Naive B cell (primary cell): ENCODE results near the gene CCDC30. TPM values are rescaled to one million over a fixed set of nuclear protein-coding genes. Genes with fewer than 3 reads are reported as not detected.

Experiments used
- ATAC-seq, 2 donors: fragments of 150-1000 bp; cut with Tn5 transposase; 2 replicates each; pipeline ENCODE4 v1.10.0; 2021; ENCODE audit warnings: low read depth in 2 of 2, mild to moderate bottlenecking in 2 of 2, moderate library complexity in 2 of 2
- DNase-seq: peaks from one replicate; pipeline ENCODE4 v3.0.0; 2022
- H3K27ac Mint-ChIP-seq, 6 donors: one replicate each; pipeline ENCODE4 v1.8.0; 2020 to 2022; ENCODE audit warnings: mild to moderate bottlenecking in 6 of 6, mixed read lengths in 6 of 6, moderate library complexity in 5 of 6, inconsistent platforms in 2 of 6
- H3K27me3 Mint-ChIP-seq, 3 donors: one replicate each; pipeline ENCODE4 v1.8.0; 2021 to 2022; ENCODE audit warnings: mixed read lengths in 3 of 3, mild to moderate bottlenecking in 1 of 3
- H3K36me3 Mint-ChIP-seq, 2 donors: one replicate each; pipeline ENCODE4 v1.8.0; 2020 to 2022; ENCODE audit warnings: mixed read lengths in 2 of 2, inconsistent platforms in 1 of 2, mild to moderate bottlenecking in 1 of 2
- H3K4me1 Mint-ChIP-seq, 3 donors: one replicate each; pipeline ENCODE4 v1.8.0; 2020 to 2022; ENCODE audit warnings: mixed read lengths in 3 of 3, inconsistent platforms in 1 of 3, mild to moderate bottlenecking in 1 of 3, moderate library complexity in 1 of 3
- H3K4me3 Mint-ChIP-seq, 8 donors: one replicate each; pipeline ENCODE4 v1.8.0; 2020 to 2022; ENCODE audit warnings: mild to moderate bottlenecking in 8 of 8, mixed read lengths in 8 of 8, moderate library complexity in 8 of 8, inconsistent platforms in 2 of 8
- H3K9me3 Mint-ChIP-seq, 7 donors: one replicate each; pipeline ENCODE4 v1.8.0; 2020 to 2022; ENCODE audit warnings: mixed read lengths in 7 of 7, mild to moderate bottlenecking in 5 of 7, inconsistent platforms in 2 of 7, moderate library complexity in 1 of 7
- polyA plus RNA-seq, 6 donors: library from polyadenylated mRNA; unstranded; fragments of 300-500 nt; fragmentation: Illumina TruSeq; gene quantifications; one replicate each; pipeline ENCODE4 v1.2.3, GENCODE V29; 2021; ENCODE audit warnings: low read depth in 6 of 6

CCDC30 gene
- 1 to 10 TPM in 5 of 6 donors, under 1 TPM in 1; 0.72 to 4.0 (median 1.3) TPM for polyA plus RNA-seq

DNA sequence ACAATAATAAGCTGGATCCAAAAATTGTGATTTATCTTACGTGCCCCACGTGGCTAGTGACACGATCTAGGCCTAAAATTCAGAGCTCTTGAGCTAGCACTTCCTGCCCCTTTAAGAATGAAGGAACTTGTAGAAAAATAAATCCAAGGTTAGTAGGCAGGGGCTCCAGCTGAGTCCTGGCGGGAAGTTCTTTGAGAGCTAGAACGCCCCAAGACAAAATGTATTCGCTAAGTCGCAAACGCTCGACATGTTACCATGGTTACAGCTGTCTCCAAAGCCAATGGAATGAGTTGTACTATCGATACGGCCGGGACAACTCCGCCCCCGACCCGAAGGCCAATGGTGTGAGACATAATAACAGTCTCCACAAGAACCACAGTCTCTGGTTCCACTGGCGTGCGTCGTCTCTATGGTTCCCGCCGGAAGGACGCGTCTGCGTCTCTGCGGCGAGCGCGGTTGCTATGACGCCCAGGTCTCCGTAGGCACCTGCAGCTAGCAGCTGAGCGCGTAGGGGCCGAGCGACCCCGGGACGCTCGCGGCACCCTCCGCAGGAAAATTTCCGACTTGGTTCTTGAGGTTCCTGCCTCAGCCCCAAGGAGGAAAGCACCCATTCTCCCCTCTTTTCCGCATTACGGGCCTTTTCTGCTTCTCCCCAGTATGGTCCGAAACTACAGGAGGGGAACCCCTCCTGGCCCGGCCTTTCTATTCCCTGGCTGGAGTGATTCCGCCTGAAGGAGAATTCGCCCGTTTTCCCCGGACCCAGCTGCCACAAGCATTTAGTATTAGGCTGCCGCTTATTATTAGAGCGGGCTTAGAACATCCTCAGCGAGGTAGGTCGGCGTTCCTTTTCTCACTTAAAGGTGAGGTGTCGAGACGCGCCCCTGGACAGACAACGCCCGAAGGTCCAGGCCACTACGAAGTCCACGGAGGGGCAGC is at the start of gene CCDC30:
Gene CCDC30, plus strand, starts transcription at position 459 of the 936 bp plus-strand sequence. CDS start 17,266 bp downstream, outside the sequence.
- Mint-ChIP-seq H3K4me1 (peaks cover 16 to 39% (median 34%) of the 10 kb centered on the region in 3 donors), H3K27me3 (no peaks in the 10 kb centered on the region), H3K4me3 (peak within 1 kb of the TSS; percentile 82 to 96 (median 92)), H3K36me3 (peaks cover 13 to 15% of the 10 kb centered on the region in 2 donors), H3K27ac (peak within 1 kb of the TSS; percentile 98 to 99 (median 98)), H3K9me3 (no peaks in the 10 kb centered on the region)
- ATAC-seq = peak; percentile 91 to 92
- peak; percentile 98 for DNase-seq

DNA sequence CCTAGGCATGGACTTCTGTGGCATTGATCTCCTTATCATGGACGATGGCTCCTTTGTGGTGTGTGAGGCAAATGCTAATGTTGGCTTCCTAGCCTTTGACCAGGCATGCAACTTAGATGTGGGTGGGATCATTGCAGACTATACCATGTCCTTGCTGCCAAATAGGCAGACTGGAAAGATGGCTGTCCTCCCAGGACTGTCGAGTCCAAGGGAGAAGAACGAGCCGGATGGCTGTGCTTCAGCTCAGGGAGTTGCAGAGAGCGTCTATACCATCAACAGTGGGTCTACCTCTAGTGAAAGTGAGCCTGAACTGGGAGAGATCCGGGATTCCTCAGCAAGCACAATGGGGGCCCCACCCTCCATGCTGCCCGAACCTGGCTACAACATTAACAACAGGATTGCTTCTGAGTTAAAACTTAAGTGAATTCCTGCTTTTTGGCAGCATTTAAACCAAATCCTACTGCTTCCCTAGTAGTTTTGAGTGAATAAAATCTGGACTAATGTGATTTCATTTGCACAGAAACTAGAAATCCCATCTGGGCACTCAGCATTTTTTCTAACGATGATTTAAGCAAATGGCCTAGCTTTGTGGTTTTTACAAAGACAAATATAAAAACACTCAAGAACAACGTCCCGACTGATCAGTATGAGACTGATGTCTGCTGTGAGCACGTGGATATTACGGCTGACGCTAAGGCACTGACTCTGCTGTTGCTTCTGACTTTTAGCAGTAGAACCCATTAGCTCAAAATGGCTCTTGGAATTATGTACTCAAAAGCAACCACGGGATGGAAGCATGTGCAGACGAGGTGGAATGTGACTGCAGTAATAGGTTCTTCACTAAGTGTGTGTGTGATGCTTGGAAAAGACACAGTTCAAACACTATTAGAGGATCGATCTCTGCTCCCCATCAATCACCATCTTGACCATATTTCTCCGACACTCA is 48.3 kb upstream of the CCDC30 start:
- no peak overlapping the region for H3K27ac Mint-ChIP-seq
- no peaks in the 10 kb centered on the region for H3K9me3 Mint-ChIP-seq
- H3K4me1 Mint-ChIP-seq = no peaks in the 10 kb centered on the region
- H3K27me3 Mint-ChIP-seq = peaks cover 8 to 24% (median 15%) of the 10 kb centered on the region in 3 donors
- no peaks in the 10 kb centered on the region for H3K36me3 Mint-ChIP-seq
- ATAC-seq (no peak), DNase-seq (no peak)
- no peak overlapping the region for H3K4me3 Mint-ChIP-seq

- no peak overlapping the region for H3K27ac Mint-ChIP-seq
- no peak for DNase-seq
Measured at GRCh38 chr1:42417166-42417565, 45.9 kb upstream of the CCDC30 start.

GRCh38 chr1:42418516-42418915 is 44.6 kb upstream of the CCDC30 start:
- H3K4me1 Mint-ChIP-seq = no peaks in the 10 kb centered on the region
- H3K9me3 Mint-ChIP-seq = no peaks in the 10 kb centered on the region
- no peak for ATAC-seq
- no peak overlapping the region for H3K27ac Mint-ChIP-seq
- H3K27me3 Mint-ChIP-seq = peaks cover 3 to 24% (median 23%) of the 10 kb centered on the region in 3 donors
- no peak for DNase-seq
- H3K4me3 Mint-ChIP-seq = no peak overlapping the region
- H3K36me3 Mint-ChIP-seq = no peaks in the 10 kb centered on the region

More at GRCh38 chr1:42417166-42417565, 45.9 kb upstream of the CCDC30 start:
- ATAC-seq = no peak
- Mint-ChIP-seq H3K4me1 (no peaks in the 10 kb centered on the region), H3K4me3 (no peak overlapping the region), H3K9me3 (no peaks in the 10 kb centered on the region), H3K27me3 (peaks cover 3 to 24% (median 23%) of the 10 kb centered on the region in 3 donors), H3K36me3 (no peaks in the 10 kb centered on the region)

- Mint-ChIP-seq H3K36me3 (no peaks in the 10 kb centered on the region), H3K27ac (peak overlapping the region in 1 of 6 donors; percentile 20), H3K9me3 (no peaks in the 10 kb centered on the region), H3K4me3 (no peak overlapping the region), H3K4me1 (no peaks in the 10 kb centered on the region), H3K27me3 (peaks cover 2 to 24% (median 21%) of the 10 kb centered on the region in 3 donors)
- DNase-seq (no peak), ATAC-seq (no peak)
Measured at GRCh38 chr1:42419126-42419821, 43.8 kb upstream of the CCDC30 start.

DNA sequence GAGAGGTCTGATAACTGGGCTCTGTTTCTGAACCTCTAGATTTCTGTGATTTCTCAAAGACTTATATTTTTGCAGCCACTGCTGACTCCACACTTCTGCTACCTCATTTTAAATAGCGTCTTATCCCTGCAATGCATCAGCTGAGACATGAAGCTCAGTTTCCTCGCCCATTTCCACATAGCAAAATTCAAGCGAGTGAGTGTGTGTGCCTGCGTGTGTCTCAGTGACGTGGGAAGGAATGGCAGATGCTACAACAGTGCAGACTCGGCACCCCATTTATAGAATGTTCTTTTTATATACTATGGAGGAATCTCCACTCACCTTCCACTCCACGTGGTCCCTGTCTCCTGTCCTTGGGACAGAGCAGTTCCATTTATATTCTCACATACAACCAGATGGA is 43.0 kb upstream of the CCDC30 start:
- Mint-ChIP-seq H3K4me1 (no peaks in the 10 kb centered on the region), H3K27me3 (peaks cover 0 to 22% (median 17%) of the 10 kb centered on the region in 3 donors), H3K9me3 (no peaks in the 10 kb centered on the region), H3K27ac (peak overlapping the region in 1 of 6 donors; percentile 46), H3K36me3 (no peaks in the 10 kb centered on the region), H3K4me3 (no peak overlapping the region)
- DNase-seq = no peak
- ATAC-seq = no peak

GRCh38 chr1:42420911-42421585 is 42.0 kb upstream of the CCDC30 start:
- no peak overlapping the region for H3K27ac Mint-ChIP-seq
- no peaks in the 10 kb centered on the region for H3K9me3 Mint-ChIP-seq
- H3K4me3 Mint-ChIP-seq = no peak overlapping the region
- H3K4me1 Mint-ChIP-seq = no peaks in the 10 kb centered on the region
- ATAC-seq (no peak), DNase-seq (no peak)
- peaks cover 0 to 16% (median 12%) of the 10 kb centered on the region in 3 donors for H3K27me3 Mint-ChIP-seq
- no peaks in the 10 kb centered on the region for H3K36me3 Mint-ChIP-seq

- H3K4me3 Mint-ChIP-seq = no peak overlapping the region
- H3K4me1 Mint-ChIP-seq = no peaks in the 10 kb centered on the region
- no peaks in the 10 kb centered on the region for H3K36me3 Mint-ChIP-seq
- H3K27ac Mint-ChIP-seq = no peak overlapping the region
- no peaks in the 10 kb centered on the region for H3K9me3 Mint-ChIP-seq
- no peak for ATAC-seq
- peaks cover 0 to 16% (median 12%) of the 10 kb centered on the region in 3 donors for H3K27me3 Mint-ChIP-seq
- DNase-seq = no peak
Measured at GRCh38 chr1:42422737-42423136, 40.3 kb upstream of the CCDC30 start.

DNA sequence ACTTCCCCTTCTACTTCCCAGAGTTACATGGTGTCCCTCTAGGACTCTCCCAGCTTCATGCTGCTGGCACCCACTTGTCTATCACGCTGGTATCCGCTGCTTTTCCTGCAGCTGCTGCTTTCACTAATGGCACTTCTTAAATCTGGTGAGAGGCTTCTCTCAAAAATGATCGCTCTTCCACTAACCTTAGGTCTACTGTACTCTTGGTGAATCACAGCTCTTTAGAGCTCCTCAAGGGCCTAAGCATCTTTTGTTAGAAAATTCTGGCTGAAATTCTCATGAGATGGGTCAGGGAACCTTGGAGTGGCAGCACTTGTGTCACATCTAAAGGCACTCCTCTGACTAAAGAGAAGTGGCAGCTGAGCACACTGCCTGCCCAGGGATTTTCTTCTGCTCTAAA is 39.4 kb upstream of the CCDC30 start:
- Mint-ChIP-seq H3K27me3 (peaks cover 0 to 16% (median 12%) of the 10 kb centered on the region in 3 donors), H3K4me3 (no peak overlapping the region), H3K27ac (no peak overlapping the region), H3K4me1 (no peaks in the 10 kb centered on the region), H3K36me3 (no peaks in the 10 kb centered on the region), H3K9me3 (no peaks in the 10 kb centered on the region)
- no peak for DNase-seq
- ATAC-seq = no peak

DNA sequence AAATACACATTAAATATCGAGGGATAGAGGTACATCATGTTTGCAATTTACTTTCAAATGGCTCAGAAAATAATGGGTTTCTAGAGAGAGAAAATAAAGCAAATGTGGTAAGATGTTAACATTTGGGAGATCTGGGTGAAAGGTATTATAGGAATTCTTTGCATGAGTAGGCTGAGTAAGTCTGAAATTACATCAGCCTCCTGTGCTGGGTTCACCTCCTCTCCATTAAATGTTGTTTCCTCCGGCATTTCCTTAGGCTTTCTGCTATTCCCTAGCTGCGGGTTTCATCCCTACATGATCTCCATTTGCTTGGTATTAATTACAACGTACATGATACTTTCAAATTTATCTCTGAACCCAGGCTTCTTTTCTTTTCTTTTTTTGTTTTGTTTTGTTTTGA is 38.9 kb upstream of the CCDC30 start:
- no peak overlapping the region for H3K27ac Mint-ChIP-seq
- no peaks in the 10 kb centered on the region for H3K9me3 Mint-ChIP-seq
- H3K27me3 Mint-ChIP-seq = peaks cover 0 to 16% (median 12%) of the 10 kb centered on the region in 3 donors
- H3K4me1 Mint-ChIP-seq = no peaks in the 10 kb centered on the region
- H3K4me3 Mint-ChIP-seq = no peak overlapping the region
- H3K36me3 Mint-ChIP-seq = no peaks in the 10 kb centered on the region
- DNase-seq = no peak
- ATAC-seq = no peak

GRCh38 chr1:42427240-42427639 is 35.8 kb upstream of the CCDC30 start:
- no peaks in the 10 kb centered on the region for H3K9me3 Mint-ChIP-seq
- no peaks in the 10 kb centered on the region for H3K27me3 Mint-ChIP-seq
- DNase-seq (no peak), ATAC-seq (no peak)
- H3K36me3 Mint-ChIP-seq = no peaks in the 10 kb centered on the region
- H3K4me1 Mint-ChIP-seq = no peaks in the 10 kb centered on the region
- no peak overlapping the region for H3K27ac Mint-ChIP-seq
- H3K4me3 Mint-ChIP-seq = no peak overlapping the region

GRCh38 chr1:42429603-42430002 is 33.5 kb upstream of the CCDC30 start:
- no peaks in the 10 kb centered on the region for H3K36me3 Mint-ChIP-seq
- H3K9me3 Mint-ChIP-seq = no peaks in the 10 kb centered on the region
- no peak for ATAC-seq
- H3K4me1 Mint-ChIP-seq = no peaks in the 10 kb centered on the region
- DNase-seq = no peak
- no peak overlapping the region for H3K27ac Mint-ChIP-seq
- H3K27me3 Mint-ChIP-seq = no peaks in the 10 kb centered on the region
- H3K4me3 Mint-ChIP-seq = no peak overlapping the region
